Coronary artery (tissue), 2 donors: ENCODE data around the gene KIF26B.

ENCODE experiments used
- DNase-seq: peaks from one replicate; pipeline ENCODE4 v3.0.0-alpha.2; 2017; ENCODE audit warnings: low spot score
- H3K27ac ChIP-seq, 2 donors: fragments of 200-600 bp; sonication (generic); one replicate each; pipeline ENCODE4 v1.5.1; 2016 to 2019
- H3K4me3 ChIP-seq: fragments of 200-600 bp; sonication (generic); 2 replicates; pipeline ENCODE4 v1.5.1; 2016; ENCODE audit warnings: mild to moderate bottlenecking, moderate library complexity
- CTCF ChIP-seq: fragments of 200-600 bp; sonication (generic); IDR thresholded peaks from one replicate; pipeline ENCODE4 v1.5.1; 2019; ENCODE audit warnings: antibody characterized with exemption

KIF26B gene

GRCh38 chr1:245577191-245578157, 422.7 kb downstream of the KIF26B start:
- no peak for TF ChIP-seq CTCF

DNA sequence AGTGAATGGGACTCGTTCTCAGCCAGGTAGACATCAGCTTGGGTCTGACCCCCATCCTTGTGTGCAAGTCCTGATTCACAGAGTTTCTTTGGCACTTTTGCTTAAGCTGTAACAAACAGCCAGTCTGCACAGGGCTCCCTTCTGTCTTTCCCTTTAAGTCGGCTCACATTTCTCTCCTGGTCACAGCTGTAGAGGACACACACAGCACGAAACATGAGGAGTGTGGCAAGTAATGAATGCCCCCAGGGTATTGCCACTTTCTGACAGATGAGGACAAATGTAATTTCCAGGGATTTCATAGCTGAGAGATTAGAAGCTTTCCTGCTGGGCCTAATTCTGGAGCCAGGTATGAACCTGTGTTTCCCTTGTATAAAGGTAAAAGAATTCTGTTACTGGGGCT, 423.5 kb downstream of the KIF26B start:
- no peak overlapping the region for H3K4me3 ChIP-seq
- H3K27ac ChIP-seq: no peak overlapping the region
- TF ChIP-seq CTCF: no peak
- no peak for DNase-seq

More at GRCh38 chr1:245577191-245578157, 422.7 kb downstream of the KIF26B start:
- DNase-seq: no peak
- H3K4me3 ChIP-seq: no peak overlapping the region
- H3K27ac ChIP-seq: no peak overlapping the region

DNA sequence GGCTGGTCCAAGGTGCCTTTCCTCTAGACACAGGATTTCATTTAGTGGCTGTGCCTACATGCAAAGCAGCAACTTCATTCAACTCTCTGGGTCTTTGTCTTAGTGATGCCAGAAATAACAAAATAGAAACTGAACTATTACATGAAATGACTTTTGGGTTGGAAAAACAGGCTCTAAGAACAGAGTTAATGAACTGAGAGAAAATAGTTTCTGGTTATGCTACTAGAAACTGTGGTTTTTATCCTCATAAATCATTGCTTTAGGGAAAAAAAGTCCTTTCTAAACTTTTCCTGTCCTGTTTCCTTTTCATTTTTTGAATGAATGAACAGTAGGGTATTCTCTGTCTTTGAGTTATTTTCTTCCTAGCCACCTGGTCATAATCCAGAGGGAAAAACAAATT, 424.0 kb downstream of the KIF26B start:
- no peak for DNase-seq

DNA sequence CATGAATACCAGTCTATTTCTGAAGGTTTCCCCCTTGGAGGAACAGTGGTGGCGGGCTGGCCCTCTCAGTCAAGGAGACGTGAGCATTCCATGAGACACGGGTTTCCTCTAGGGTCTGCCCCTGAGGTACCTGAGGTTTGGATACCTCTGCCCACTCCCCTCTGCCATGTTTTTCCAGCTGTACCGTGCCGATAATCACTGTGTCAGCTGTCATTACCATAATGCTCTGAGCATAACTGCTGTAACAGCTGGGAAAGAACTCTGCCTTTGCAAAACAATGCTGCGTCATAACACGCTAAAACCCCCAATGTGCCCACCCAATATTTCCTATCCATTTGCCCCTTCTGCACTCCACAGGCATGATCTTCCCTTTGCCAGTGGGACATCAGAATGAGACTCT, 425.1 kb downstream of the KIF26B start:
- no peak for DNase-seq
- H3K27ac ChIP-seq: no peak overlapping the region
- TF ChIP-seq CTCF: no peak
- H3K4me3 ChIP-seq: no peak overlapping the region

More for the DNA sequence above, 424.0 kb downstream of the KIF26B start:
- no peak for TF ChIP-seq CTCF
- Histone ChIP-seq H3K27ac (no peak overlapping the region), H3K4me3 (no peak overlapping the region)

- no peak for TF ChIP-seq CTCF
- Histone ChIP-seq H3K27ac (no peak overlapping the region), H3K4me3 (no peak overlapping the region)
- no peak for DNase-seq
Measured at GRCh38 chr1:245580651-245581050, 425.9 kb downstream of the KIF26B start.

GRCh38 chr1:245582026-245582425, 427.2 kb downstream of the KIF26B start:
- DNase-seq: no peak
- TF ChIP-seq CTCF: no peak
- H3K27ac ChIP-seq: no peak overlapping the region
- H3K4me3 ChIP-seq: no peak overlapping the region

DNA sequence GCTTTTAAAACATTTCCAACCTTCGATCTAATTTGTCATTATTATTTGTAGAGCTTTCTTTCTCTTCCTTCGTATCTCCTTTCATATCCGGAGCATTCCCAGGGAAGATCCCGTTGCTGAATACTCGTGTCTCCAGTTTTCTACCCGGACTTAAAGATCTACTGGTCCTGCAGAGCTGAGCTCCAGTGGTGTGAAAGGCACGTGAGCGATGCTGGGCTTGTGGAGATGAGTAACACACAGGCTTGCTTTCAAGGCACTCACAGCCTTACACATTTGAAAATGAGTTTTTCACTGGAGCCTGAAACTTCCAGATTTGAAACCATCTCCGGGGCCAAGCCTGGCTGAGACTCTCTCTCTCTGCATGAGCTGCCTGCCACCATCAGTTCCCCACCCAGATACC, 428.3 kb downstream of the KIF26B start:
- TF ChIP-seq CTCF: no peak
- H3K27ac ChIP-seq: no peak overlapping the region
- no peak overlapping the region for H3K4me3 ChIP-seq
- no peak for DNase-seq
